HG02981 (cell line): ENCODE data around the gene CYFIP1.

ENCODE experiments used
- ATAC-seq: cut with Tn5 transposase; IDR thresholded peaks from one replicate; pipeline ENCODE4 v1.9.1; 2021; ENCODE audit warnings: mild to moderate bottlenecking, moderate library complexity; ENCODE audit not compliant: unreplicated experiment

The CYFIP1 gene

DNA sequence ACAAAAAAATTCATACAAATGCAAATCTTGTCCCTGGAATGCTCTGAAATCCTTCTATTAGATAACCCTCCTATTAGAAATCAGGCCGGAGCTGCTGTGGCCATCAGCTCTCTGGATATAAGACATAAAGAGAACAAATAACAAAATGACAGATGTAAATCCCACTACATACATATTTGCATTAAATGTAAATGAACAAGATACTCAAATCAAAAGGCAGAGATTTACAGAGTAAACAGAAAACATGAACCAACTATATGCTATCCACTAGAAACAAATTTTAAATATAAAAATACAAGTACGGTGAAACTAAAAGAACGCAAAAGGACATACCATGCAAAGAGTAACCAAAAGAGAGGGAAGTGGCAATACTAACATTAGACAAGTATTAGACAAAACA is 10.7 kb downstream of the CYFIP1 start:
- no peak for ATAC-seq

DNA sequence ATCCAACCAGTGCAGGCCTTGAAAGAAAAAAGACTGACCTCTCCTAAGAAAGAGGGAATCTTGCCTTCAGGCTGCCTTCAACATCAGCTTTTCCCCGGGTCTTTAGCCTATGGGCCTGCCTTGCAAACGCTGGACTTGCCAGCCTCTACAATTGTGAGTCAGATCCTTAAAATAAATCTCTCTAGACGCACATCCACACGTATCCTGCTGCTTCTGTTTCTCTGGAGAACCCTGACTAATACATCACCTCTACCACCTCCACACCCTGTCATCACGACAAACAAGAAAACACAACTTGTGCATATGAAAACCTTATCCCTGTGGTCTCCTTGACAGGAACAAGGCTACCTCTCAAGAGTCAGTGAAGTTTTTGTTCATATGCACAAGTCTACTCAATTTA is 11.8 kb downstream of the CYFIP1 start:
- ATAC-seq = no peak

DNA sequence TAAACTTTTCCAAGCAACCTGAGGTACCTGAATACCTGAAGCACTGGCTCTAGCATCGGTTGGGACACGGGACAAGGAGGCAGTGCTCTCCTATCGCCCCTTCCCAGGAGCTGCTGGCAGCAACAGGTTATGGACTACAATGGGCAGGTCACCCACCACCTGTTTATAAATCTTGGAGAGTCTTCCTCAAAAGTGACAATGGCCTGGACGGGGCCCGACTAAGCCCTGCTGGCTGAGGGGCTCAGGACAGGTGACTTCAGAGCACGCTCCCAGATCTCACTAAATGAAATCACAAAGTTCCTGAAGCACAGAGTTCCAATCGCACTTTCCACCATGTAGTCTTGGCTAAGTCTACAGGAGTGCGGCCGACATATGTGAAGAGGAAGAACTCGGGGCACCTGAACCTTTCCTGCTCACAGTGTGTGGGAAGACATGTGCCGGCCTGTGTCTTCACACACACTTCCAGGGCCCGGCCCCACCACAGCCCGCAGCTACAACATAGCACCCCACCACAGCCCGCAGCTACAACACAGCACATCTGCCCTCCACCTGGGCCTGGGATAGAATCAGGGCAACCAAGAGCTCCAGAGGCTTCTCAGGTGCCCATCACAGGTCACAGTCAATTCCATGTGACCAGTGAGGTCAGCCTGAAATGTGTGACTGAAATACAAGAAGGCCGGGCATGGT is 12.9 kb downstream of the CYFIP1 start:
- no peak for ATAC-seq

DNA sequence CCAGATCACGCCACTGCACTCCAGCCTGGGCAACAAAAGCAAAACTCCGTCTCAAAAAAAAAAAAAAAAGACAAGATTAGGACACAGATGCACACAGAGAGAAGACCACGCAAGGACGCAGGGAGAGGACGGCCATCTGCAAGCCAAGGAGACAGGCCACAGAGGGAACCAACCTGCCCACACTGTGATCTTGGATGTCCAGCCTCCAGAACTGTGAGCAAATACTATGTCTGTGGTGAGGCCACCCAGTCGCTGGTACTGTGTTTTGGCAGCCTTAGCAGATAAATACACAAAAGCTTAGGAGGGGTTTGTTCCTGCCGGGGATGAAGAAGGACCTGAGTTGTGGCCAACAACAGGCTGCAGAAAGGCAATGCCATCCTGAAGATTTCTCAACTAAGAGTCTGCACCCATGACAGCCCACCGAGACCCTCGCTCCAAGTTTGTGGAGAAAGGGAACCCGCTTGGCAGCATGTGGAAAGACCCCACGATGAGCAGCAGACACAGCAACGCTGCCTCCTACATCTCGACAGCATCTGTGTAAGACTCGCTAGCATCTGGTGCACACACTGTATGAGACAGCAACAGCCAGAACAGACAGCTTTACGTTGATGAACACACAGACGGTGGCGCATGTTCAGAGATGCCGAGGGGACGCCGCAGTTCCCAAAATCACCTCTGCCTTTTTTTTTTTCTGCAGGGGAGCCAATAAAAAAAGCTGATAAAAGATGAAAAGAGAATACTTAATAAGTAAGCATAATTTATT is 13.7 kb downstream of the CYFIP1 start:
- ATAC-seq = no peak

DNA sequence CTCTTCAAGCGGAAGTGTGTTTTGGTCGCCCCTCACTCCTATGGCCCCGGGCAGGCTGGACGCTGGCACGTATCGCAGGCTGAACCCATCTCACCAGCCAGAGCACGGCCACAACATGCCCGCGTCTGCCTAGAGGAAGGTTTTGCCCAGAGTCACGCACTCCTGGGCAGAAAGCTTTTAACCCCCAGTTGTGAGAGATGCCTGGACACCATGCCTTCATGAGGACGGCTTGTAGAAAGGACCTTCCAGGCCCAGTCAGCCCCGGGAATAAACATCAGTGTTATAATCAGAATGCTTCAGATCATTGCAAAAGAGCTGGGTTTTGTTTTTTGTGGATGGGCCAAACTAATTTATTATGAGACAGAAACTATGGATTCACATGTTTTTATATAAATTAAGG is 16.5 kb downstream of the CYFIP1 start:
- no peak for ATAC-seq

DNA sequence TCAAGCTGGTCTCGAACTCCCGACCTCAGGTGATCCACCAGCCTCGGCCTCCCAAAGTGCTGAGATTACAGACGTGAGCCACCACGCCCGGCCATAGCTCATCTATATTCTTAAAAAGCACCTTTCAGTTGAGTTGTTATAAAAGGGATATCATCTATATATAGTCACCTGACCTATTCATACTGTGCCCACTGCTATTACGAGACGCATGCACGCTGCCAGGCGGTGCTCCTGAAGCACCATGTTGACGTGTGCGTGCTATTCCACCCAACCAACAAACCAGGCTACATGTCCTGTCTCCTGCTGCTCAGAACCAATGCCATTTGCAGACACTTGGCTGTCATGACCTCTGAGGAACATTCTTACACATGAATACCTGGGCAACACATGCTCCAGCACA is 17.6 kb downstream of the CYFIP1 start:
- ATAC-seq = no peak

DNA sequence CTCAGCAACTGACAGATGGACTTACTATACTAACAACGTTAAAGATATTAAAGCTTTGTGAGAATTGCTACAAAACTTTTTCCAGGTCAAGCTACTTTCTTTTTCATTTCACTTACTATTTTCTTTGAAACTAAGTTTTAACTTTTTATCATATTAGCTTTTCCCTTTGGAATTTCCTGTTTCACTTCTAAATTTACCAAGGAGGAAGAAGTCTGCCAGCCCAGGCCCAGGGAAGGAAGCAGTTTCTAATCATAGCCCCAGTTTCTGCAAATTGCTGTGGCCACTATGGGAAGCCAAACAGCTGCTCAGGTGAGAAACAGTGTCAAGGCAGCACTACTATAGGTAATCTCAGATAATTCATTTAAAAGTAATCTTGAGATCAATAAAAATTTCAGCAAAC is 18.4 kb downstream of the CYFIP1 start:
- ATAC-seq = no peak

DNA sequence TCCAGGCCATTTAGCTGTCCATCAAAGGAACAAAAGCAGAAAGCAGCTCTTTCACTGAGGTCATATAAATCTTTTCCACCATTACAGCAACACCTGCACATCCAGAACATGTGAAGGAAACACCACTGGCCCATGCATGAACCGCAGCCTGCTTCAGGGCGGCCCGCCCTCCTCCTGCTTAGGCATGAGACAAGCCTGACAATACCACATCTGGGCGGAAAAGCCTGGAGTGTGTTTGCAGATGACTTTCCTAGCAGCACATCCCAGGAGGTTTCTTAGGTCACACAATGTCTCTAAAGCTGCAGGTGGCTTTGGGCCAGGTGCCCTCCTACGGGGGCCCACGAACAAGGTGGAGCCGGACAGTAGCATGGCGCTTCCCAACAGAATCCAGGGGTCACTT is 19.6 kb downstream of the CYFIP1 start:
- ATAC-seq = no peak

DNA sequence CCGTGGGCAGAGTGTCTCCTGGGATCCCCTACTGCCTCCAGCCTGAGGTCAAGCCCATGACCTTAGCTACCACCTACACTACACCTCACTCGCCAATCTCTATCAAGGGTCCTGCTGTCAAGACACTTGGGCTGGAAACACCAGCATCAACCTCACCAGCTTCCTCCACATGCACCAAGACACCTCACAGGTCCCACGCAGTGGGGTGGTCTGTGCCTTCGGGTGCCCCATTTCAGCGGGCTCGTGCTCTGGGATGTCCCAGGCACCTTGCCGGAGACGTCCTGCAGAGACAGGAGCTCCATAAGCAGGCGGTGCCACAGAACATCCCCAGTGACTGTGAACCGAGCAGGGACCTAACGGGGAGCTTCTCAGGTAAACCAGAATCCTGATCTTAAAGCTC is 20.0 kb downstream of the CYFIP1 start:
- ATAC-seq = no peak

DNA sequence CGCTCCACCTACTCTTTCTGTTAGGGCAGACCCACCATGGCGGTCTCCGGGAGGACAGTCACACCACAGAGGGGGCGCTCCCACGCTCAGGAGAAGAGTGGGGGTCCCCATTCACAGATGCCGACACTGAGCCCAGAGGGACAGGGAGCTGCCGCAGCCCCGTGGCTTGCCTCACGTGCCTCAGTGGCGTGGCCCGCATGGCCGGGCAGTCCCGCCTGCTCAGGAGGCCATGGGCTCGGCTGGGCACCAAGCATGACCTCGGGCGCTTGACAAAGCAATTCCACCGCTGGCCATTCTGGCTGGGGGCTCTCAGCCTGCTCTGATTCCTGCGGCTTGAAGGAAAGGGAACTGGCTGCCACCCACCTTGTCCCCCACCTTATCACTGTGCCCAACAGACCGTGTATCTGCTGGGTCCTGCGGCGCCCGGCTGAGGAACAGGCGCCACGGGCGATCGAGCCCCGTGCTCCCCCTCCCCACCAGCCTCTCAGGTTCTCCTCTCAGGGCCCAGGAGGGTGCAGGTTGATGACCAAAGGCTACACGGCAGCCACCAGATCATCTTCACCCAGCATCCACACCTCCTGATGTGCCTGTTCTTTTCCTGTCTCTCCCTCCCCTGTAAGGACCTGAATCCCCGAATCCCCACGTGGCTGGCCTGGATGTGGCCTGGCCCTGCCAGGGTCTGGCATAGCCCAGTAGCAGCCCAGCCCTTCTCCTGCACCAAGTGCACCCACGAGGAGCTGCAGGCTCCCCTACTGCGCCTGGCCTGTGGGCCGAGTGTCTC is 20.7 kb downstream of the CYFIP1 start:
- ATAC-seq = no peak

DNA sequence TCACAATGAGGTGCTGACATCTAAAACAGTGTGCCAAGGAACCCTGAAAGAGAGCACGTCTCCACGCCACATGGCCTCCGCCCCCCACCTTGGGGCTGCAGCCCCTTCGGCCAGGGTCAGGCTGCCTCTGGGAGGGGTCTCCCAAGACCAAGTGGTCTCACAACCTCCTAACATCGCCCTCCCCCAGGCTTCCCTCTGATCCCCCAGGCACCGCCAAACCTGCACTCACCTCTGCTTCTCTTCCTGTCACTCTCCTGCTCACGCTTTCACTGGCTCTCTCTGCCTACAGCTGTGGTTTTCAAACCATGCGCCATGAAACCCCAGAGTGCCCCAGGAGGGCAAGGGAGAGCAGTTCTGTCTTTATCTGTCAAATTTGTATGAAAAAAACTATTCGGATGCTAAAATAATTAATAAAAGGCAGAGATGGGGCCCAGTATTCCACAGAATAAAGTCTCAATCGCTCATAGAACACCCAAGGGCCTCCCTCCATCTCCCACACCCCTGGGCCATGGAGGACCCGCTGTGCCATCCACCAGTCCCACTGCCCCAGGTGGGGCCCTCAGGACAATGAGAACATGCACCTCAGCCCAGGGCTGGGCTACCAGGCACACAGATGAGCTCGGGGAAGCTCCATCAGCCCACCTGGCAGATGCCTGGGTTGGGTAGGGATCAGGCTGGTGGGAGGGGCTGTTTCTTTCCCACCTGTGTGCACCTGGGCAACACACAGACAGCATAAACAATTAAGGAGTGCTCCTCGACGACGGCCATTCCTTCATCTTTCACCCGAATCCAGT is 21.5 kb downstream of the CYFIP1 start:
- ATAC-seq = no peak

DNA sequence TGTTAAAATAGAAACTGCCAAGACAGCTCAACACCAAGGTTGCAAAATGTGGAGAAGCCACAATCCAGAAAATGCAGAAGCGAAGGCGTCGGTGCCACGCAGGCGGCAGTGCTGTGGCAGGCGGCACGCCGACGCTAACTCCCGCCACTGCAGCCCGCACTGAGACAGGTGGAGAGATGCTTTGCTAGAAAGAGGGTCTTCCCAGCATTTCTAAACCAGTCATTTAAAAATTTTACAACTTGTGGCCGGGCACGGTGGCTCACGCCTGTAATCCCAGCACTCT is 23.2 kb downstream of the CYFIP1 start:
- no peak for ATAC-seq

DNA sequence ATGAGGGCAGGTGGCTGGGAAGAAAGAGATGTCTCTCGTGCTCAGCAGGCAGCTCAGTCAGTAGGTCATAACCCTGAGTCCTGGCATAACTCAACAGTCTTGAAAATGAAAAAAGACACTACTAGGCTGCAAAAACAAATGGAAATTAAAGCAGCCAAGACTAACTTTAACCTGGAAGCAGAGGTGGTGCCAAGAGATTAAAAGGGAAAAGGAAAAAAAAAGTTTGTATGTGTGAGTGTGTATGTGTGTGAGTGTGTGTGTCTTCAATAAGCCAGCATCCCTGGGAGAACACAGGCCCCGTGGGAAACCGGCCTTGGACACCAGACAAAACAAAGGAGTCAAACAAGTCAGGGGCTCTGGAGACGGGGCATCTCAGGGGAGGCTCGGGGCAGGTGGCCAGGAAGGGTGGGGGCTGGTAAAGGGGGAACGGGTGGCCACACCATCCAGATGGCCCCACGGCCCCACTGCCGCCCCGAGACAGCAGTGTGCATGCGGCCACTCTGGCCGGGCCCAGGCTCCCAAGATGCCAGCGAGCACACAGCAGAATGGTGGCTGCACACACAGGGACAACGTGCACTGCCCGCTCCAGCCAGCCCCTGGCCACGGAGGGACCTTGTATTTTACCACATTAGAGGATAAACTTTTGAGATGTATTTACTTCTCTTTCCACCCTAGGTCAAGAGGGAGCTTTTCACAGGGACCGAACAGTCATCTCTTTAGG is 23.8 kb downstream of the CYFIP1 start:
- no peak for ATAC-seq

DNA sequence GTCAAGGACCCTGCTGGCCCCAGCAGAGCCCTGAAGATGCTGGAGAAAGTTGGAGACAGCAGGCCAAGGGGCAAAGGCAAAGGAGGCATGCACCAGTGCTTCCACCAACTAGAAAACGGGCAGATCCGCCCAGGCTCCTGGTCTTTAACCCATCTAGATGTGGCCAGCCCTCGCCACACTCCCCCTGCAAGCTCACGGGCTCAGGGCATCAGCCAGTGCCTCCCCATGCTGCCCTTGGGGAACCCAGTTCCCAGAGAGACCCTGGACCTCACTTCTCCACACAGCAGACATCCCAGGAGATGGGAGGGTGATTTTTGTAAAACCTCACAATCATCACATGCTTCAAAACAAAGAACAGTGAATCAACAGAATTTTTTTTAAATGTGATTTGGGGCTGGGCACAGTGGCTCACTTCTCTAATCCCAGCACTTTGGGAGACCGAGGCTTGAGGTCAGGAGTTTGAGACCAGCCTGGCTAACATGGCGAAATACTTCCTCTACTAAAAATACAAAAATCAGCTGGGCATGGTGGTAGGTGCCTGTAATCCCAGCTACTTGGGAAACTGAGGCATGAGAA is 24.5 kb downstream of the CYFIP1 start:
- ATAC-seq = no peak

DNA sequence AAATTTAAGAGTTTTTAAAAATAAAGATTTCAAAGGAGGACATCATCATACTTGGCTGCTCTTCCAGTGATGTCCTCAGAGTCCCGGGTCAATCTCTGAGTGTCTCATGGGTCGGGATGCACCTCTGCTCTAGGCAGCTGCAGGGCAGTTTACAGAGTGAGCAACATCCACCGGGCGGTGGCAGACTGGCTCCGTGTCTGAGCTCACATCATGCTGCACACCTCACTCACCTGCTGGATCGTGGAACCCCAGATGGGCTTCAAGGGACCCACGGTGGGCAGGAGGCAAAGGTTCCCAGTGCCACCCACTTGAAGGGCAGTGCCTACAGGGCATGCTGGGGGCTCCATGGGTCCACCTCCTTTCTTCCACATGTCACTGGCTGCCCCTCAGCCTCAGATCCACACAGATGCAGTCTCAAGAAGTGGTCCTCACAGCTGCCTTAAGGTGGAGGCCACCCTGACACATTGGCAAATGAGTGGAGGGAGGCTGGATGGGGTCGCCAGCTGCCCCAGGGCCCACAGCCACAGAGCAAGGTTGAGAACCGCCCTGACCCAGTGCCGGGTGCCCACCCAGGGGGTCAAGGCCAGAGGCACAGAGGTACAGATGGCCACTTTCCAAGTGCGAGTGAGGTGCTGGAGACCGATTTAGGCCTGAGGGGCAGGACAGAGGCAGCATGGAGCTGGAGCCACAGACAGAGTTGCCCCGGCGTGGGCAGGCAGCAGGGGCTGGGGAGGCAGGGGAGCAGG is 25.2 kb downstream of the CYFIP1 start:
- no peak for ATAC-seq

DNA sequence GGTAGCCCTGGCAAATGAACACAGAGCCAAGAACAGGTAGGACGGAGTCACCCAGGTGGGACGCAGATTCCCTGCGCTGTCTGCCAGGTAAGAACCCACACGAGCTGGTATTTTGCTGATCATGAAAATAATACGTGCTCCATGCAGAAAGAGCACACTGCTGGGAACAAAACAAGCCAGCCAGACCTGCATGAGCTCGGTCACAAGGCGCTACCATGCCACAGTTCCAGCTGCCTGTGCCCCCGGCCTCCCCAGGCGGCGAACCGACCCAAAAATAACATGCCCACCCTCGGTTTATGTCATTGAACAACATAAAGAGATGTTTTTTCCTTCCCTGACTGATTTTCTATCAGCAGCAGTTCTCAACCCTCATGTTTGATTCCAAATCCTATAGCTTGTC is 25.8 kb downstream of the CYFIP1 start:
- ATAC-seq = no peak

DNA sequence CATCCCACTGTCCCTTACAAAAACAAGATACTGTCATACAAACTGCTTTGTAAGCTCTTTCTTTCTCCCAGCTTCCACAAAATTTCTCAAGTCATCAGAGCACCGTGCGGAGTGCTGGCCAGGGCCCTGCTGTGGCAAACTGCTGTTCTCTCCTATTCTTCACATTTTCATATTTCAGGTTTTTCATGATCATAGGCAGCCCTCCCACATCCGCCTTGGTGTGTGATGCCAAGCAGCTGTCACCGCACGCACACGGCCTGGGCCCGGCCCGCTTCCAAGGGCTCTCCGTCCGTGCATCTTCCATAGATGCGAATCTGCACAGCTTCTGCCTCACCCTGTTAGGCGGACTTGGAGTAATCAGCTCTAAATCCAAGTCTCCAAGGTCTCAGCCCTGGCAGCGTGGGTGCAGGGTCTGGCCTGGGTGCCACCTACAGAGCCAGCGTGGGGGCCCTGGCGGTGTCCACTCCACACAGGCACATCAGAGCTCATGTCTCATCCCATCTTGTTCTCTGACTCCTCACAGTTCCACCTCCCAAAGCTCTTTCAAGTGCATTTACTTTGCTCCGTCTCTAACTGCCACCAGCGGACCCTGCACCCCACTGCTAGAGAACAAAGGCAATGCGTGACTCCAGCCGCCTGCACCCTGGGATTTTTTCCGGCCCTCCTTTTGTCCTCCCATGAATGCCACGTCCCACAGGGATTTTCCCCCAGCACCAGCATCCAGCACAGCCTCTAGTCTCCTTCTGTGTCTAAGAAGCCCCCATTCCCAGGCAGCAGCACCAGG is 27.2 kb downstream of the CYFIP1 start:
- no peak for ATAC-seq

DNA sequence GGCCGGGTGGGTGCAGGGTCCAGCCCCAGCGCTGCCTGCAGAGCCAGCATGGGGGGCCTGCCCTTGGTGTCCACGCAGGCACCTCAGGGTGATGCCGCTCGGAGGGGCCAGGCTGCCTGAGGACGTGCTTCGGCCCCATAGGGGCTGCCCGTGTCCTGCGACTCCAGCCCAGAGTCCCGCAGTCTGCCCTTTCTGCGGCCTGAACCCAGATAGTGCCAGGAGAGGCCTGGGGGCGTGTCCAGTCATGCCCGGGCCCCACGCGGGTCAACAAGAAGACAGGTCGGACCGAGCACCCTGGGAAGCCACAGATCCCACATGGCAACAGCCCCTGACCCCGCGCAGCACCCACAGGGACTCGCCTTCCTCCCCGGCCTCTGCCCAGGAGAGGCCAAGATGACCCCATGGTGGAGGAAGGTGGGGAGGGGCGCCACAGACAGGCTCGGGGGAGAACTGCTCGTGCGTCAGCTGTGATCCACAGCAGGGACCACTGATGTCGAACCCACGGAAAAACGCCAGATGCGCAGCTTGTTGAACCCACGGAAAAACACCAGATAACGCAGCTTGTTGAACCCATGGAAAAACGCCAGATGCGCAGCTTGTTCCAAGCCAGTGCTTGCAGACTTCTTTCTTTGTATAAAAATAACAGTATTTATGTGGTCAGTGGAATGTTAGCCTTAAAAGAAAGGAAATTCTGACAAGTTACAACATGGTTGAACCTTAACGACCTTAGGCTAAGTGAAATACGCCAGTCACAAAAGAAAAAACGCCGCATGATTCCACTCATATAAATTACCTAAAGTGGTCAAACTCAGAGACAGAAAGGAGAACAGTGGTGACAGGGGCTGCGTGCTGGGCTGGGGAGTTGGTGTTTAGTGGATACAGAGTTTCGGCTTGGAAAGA is 28.5 kb downstream of the CYFIP1 start:
- ATAC-seq = no peak
